Nephron progenitor cell (in vitro differentiated cells): ENCODE measurements around the gene PPP4R3A.

Source experiments
- DNase-seq: peaks from one replicate; pipeline ENCODE4 v3.0.0; 2021
- H3K27ac Mint-ChIP-seq: 2 replicates; pipeline ENCODE4 v1.8.0; 2021; ENCODE audit warnings: mild to moderate bottlenecking, moderate library complexity, mixed read lengths
- H3K27me3 Mint-ChIP-seq: 2 replicates; pipeline ENCODE4 v1.8.0; 2021; ENCODE audit warnings: mild to moderate bottlenecking, low read depth, mixed read lengths; ENCODE audit not compliant: poor library complexity
- H3K36me3 Mint-ChIP-seq: 2 replicates; pipeline ENCODE4 v1.8.0; 2021; ENCODE audit warnings: low read depth, mixed read lengths
- H3K4me1 Mint-ChIP-seq: 2 replicates; pipeline ENCODE4 v1.8.0; 2021; ENCODE audit warnings: mixed read lengths
- H3K4me3 Mint-ChIP-seq: 2 replicates; pipeline ENCODE4 v1.8.0; 2021; ENCODE audit warnings: mild to moderate bottlenecking, moderate library complexity, mixed read lengths
- H3K9me3 Mint-ChIP-seq: 2 replicates; pipeline ENCODE4 v1.8.0; 2021; ENCODE audit warnings: mild to moderate bottlenecking, moderate library complexity, mixed read lengths
- CTCF ChIP-seq: fragments of 200-600 bp; sonication (generic); IDR thresholded peaks from 2 replicates; pipeline ENCODE4 v1.5.0; 2021; ENCODE audit warnings: antibody characterized with exemption

Gene PPP4R3A

GRCh38 chr14:91520138-91520537 lies 10.0 kb upstream of the PPP4R3A start:
- no peak overlapping the region for H3K4me3 Mint-ChIP-seq
- peaks cover 7% of the 10 kb centered on the region for H3K9me3 Mint-ChIP-seq
- no peaks in the 10 kb centered on the region for H3K36me3 Mint-ChIP-seq

GRCh38 chr14:91519239-91520036 lies 9.3 kb upstream of the PPP4R3A start:
- Mint-ChIP-seq H3K27me3 (peaks cover 25% of the 10 kb centered on the region), H3K36me3 (no peaks in the 10 kb centered on the region), H3K4me3 (no peak overlapping the region), H3K27ac (no peak overlapping the region), H3K9me3 (peaks cover 7% of the 10 kb centered on the region), H3K4me1 (no peaks in the 10 kb centered on the region)
- TF ChIP-seq CTCF, result no peak
- no peak for DNase-seq

More at GRCh38 chr14:91520138-91520537, 10.0 kb upstream of the PPP4R3A start:
- no peaks in the 10 kb centered on the region for H3K4me1 Mint-ChIP-seq
- DNase-seq, result no peak
- peaks cover 25% of the 10 kb centered on the region for H3K27me3 Mint-ChIP-seq
- no peak for TF ChIP-seq CTCF
- no peak overlapping the region for H3K27ac Mint-ChIP-seq

GRCh38 chr14:91516663-91517388 lies 6.7 kb upstream of the PPP4R3A start:
- H3K27me3 Mint-ChIP-seq, result peaks cover 8% of the 10 kb centered on the region
- H3K4me1 Mint-ChIP-seq, result no peaks in the 10 kb centered on the region

GRCh38 chr14:91515979-91516378 lies 5.9 kb upstream of the PPP4R3A start:
- H3K27ac Mint-ChIP-seq, result no peak overlapping the region

More at GRCh38 chr14:91516663-91517388, 6.7 kb upstream of the PPP4R3A start:
- Mint-ChIP-seq H3K9me3 (peaks cover 3% of the 10 kb centered on the region), H3K4me3 (no peak overlapping the region), H3K36me3 (no peaks in the 10 kb centered on the region), H3K27ac (no peak overlapping the region)
- no peak for DNase-seq
- TF ChIP-seq CTCF, result no peak

GRCh38 chr14:91511043-91511383 lies 903 bp upstream of the PPP4R3A start:
- peaks cover 10% of the 10 kb centered on the region for H3K36me3 Mint-ChIP-seq
- DNase-seq, result no peak

More at GRCh38 chr14:91515979-91516378, 5.9 kb upstream of the PPP4R3A start:
- no peak for DNase-seq
- no peak for TF ChIP-seq CTCF
- peaks cover 3% of the 10 kb centered on the region for H3K4me1 Mint-ChIP-seq
- peaks cover 8% of the 10 kb centered on the region for H3K27me3 Mint-ChIP-seq
- H3K4me3 Mint-ChIP-seq, result no peak overlapping the region
- peaks cover 3% of the 10 kb centered on the region for H3K9me3 Mint-ChIP-seq
- no peaks in the 10 kb centered on the region for H3K36me3 Mint-ChIP-seq

More at GRCh38 chr14:91511043-91511383, 903 bp upstream of the PPP4R3A start:
- Mint-ChIP-seq H3K4me3 (peak overlapping the region; percentile 95), H3K27me3 (no peaks in the 10 kb centered on the region), H3K4me1 (peaks cover 22% of the 10 kb centered on the region), H3K27ac (peak overlapping the region; percentile 93), H3K9me3 (no peaks in the 10 kb centered on the region)
- no peak for TF ChIP-seq CTCF
